Amygdala (tissue), 56 donors: ENCODE measurements around the gene MGA.

Experiments used
- DNase-seq, 56 donors: peaks; one replicate each; lab custom pipeline; 2025; lab: John Stamatoyannopoulos, UW

MGA gene

GRCh38 chr15:41779662-41780157 lies 119.5 kb downstream of the MGA start:
- DNase-seq: no peak

GRCh38 chr15:41780266-41780665 lies 120.1 kb downstream of the MGA start:
- no peak for DNase-seq

GRCh38 chr15:41780727-41781126 lies 120.5 kb downstream of the MGA start:
- DNase-seq: no peak

- DNase-seq: no peak
Observed at GRCh38 chr15:41782371-41783282, 122.4 kb downstream of the MGA start.

GRCh38 chr15:41783296-41783695 lies 123.1 kb downstream of the MGA start:
- no peak for DNase-seq

- no peak for DNase-seq
Observed at GRCh38 chr15:41788262-41788661, 128.1 kb downstream of the MGA start.

- DNase-seq: peak in 1 of 56 donors; percentile 7
Observed at GRCh38 chr15:41789236-41789635, 129.0 kb downstream of the MGA start.

GRCh38 chr15:41789662-41790061 lies 129.5 kb downstream of the MGA start:
- no peak for DNase-seq

- no peak for DNase-seq
Observed at GRCh38 chr15:41790169-41790568, 130.0 kb downstream of the MGA start.

- DNase-seq: no peak
Observed at GRCh38 chr15:41790756-41791546, 130.7 kb downstream of the MGA start.

- no peak for DNase-seq
Observed at GRCh38 chr15:41791547-41791937, 131.3 kb downstream of the MGA start.

- DNase-seq: no peak
Observed at GRCh38 chr15:41792000-41792637, 131.9 kb downstream of the MGA start.

- no peak for DNase-seq
Observed at GRCh38 chr15:41794081-41794480, 133.9 kb downstream of the MGA start.

- peak in 1 of 56 donors; percentile 14 for DNase-seq
Observed at GRCh38 chr15:41795996-41796856, 136.0 kb downstream of the MGA start.

- DNase-seq: no peak
Observed at GRCh38 chr15:41797201-41797944, 137.2 kb downstream of the MGA start.

- DNase-seq: no peak
Observed at GRCh38 chr15:41798607-41799487, 138.6 kb downstream of the MGA start.

GRCh38 chr15:41799488-41799805 lies 139.2 kb downstream of the MGA start:
- DNase-seq: no peak

GRCh38 chr15:41801185-41801584 lies 141.0 kb downstream of the MGA start:
- DNase-seq: no peak
